Keratinocyte (primary cell): ENCODE data around the gene GJC1. TPM values are rescaled to one million over a fixed set of nuclear protein-coding genes. Genes with fewer than 3 reads are reported as not detected.

Experiments
- DNase-seq: peaks from one replicate; pipeline ENCODE4 v3.0.0-alpha.2; 2011; ENCODE audit warnings: low read depth, missing footprints, low spot score
- FAIRE-seq: peaks from 2 replicates; lab custom pipeline; 2011; peaks lifted over from hg19 to GRCh38; lab: Jason Lieb, UNC
- H2AFZ ChIP-seq: 2 replicates; pipeline ENCODE4 v1.6.0; 2012; ENCODE audit warnings: low read length, control low read depth, inconsistent platforms; ENCODE audit not compliant: control insufficient read depth
- H3K27ac ChIP-seq: 2 replicates; pipeline ENCODE4 v1.5.1; 2011; ENCODE audit warnings: low read length; ENCODE audit not compliant: control insufficient read depth, insufficient read depth
- H3K27me3 ChIP-seq: 3 replicates; pipeline ENCODE4 v1.6.0; 2011; ENCODE audit warnings: low read length; ENCODE audit not compliant: control insufficient read depth, insufficient read depth; ENCODE audit errors: extremely low read depth
- H3K36me3 ChIP-seq, 2 experiments: 2 replicates in 1 of 2; 3 replicates in 1 of 2; pipeline ENCODE4 v1.5.1; 2011; ENCODE audit warnings: low read length in 2 of 2, mild to moderate bottlenecking in 1 of 2; ENCODE audit not compliant: control insufficient read depth in 2 of 2, insufficient read depth in 2 of 2; ENCODE audit errors: extremely low read depth in 1 of 2
- H3K4me1 ChIP-seq: 3 replicates; pipeline ENCODE4 v1.5.1; 2011; ENCODE audit warnings: low read length; ENCODE audit not compliant: control insufficient read depth, insufficient read depth; ENCODE audit errors: extremely low read depth
- H3K4me2 ChIP-seq: 3 replicates; pipeline ENCODE4 v1.6.0; 2011; ENCODE audit warnings: low read depth, low read length; ENCODE audit not compliant: control insufficient read depth, insufficient read depth; ENCODE audit errors: extremely low read depth
- H3K4me3 ChIP-seq, 3 experiments: fragments of 200-600 bp in 1 of 3; sonication (generic) in 1 of 3; 2 replicates in 2 of 3; 3 replicates in 1 of 3; pipeline ENCODE4 v1.5.1; 2011 to 2016; ENCODE audit warnings: low read length in 3 of 3, mild to moderate bottlenecking in 3 of 3, control low read depth in 2 of 3, inconsistent platforms in 1 of 3, low read depth in 1 of 3, mixed read lengths in 1 of 3, mixed run types in 1 of 3, moderate library complexity in 1 of 3; ENCODE audit not compliant: control insufficient read depth in 2 of 3, insufficient read depth in 2 of 3; ENCODE audit errors: extremely low read depth in 1 of 3
- H3K79me2 ChIP-seq: 2 replicates; pipeline ENCODE4 v1.6.0; 2012; ENCODE audit warnings: low read length; ENCODE audit not compliant: control insufficient read depth, insufficient read depth
- H3K9ac ChIP-seq: 3 replicates; pipeline ENCODE4 v1.6.0; 2011; ENCODE audit warnings: low read length; ENCODE audit not compliant: control insufficient read depth, insufficient read depth; ENCODE audit errors: extremely low read depth
- H3K9me1 ChIP-seq: 3 replicates; pipeline ENCODE4 v1.6.0; 2011; ENCODE audit warnings: low read length; ENCODE audit not compliant: control insufficient read depth, insufficient read depth; ENCODE audit errors: extremely low read depth
- H3K9me3 ChIP-seq: 2 replicates; pipeline ENCODE4 v1.5.1; 2012; ENCODE audit warnings: low read depth, low read length; ENCODE audit not compliant: control insufficient read depth
- H4K20me1 ChIP-seq: 3 replicates; pipeline ENCODE4 v1.6.0; 2011; ENCODE audit warnings: low read length; ENCODE audit not compliant: control insufficient read depth, insufficient read depth; ENCODE audit errors: extremely low read depth
- CTCF ChIP-seq, 3 experiments: IDR thresholded peaks in 1 of 3; conservative IDR thresholded peaks in 1 of 3; optimal IDR thresholded peaks in 1 of 3; 2 replicates in 2 of 3; 3 replicates in 1 of 3; pipeline versions ENCODE3 to v1.5.1; 2011; ENCODE audit warnings: low read length in 3 of 3, mild to moderate bottlenecking in 3 of 3, moderate library complexity in 2 of 3, control low read depth in 1 of 3, inconsistent platforms in 1 of 3; ENCODE audit not compliant: insufficient read depth in 2 of 3; ENCODE audit errors: extremely low read depth in 1 of 3
- EZH2 ChIP-seq: IDR thresholded peaks from one replicate; pipeline ENCODE4 v1.6.1; 2012; ENCODE audit warnings: inconsistent platforms, mild to moderate bottlenecking, low read length, moderate library complexity
- dilution Hi-C: fragments of 300-500 bp; cut with MboI; formaldehyde crosslinking; loops from one replicate; pipeline ENCODE4 v1.7.0; 2020; ENCODE audit warnings: low sequenced_read_pairs; ENCODE audit not compliant: extremely low pct_ligation_motif_present
- polyA plus RNA-seq, 5 experiments: library from polyadenylated mRNA; depleted of rRNA in 3 of 5; stranded (reverse) in 3 of 5; stranded (forward) in 1 of 5; unstranded in 1 of 5; fragments of >200 nt; gene quantifications; 1 replicate in 1 of 5; 2 replicates in 3 of 5; 3 replicates in 1 of 5; pipeline versions ENCODE4 v1.2.1 to v1.2.3, GENCODE V29; 2011 to 2012; ENCODE audit warnings: missing spikeins in 2 of 5, low read depth in 1 of 5, low replicate concordance in 1 of 5

Gene GJC1
- polyA plus RNA-seq, 1 donor (not counting 4 experiments of a cell fraction or from before 2014, with no cell fraction given): 11.1 TPM

- Histone ChIP-seq H3K27ac (no peak overlapping the region), H3K9me3 (no peaks in the 10 kb centered on the region), H3K9me1 (no peaks in the 10 kb centered on the region), H3K36me3 (peaks cover 19 to 20% of the 10 kb centered on the region in 2 experiments), H3K79me2 (no peaks in the 10 kb centered on the region), H3K27me3 (no peaks in the 10 kb centered on the region), H3K9ac (no peak overlapping the region), H4K20me1 (no peaks in the 10 kb centered on the region), H3K4me1 (no peaks in the 10 kb centered on the region), H2AFZ (no peak overlapping the region), H3K4me3 (no peak overlapping the region), H3K4me2 (no peak overlapping the region)
- DNase-seq (no peak), FAIRE-seq (no peak)
- TF ChIP-seq EZH2: no peak
- no peak for TF ChIP-seq CTCF (optimal IDR thresholded peaks at IDR 0.05 in 1 of 3, IDR thresholded peaks at IDR 0.05 in 1 of 3, conservative IDR thresholded peaks at IDR 0.05 in 1 of 3; ENCODE audit: extremely low read depth in 1 of 3, insufficient read depth in 2 of 3, low read length in 3 of 3)
- dilution Hi-C loops: no loop called here
These were observed 28.2 kb downstream of the GJC1 start for GRCh38 chr17:44801880-44802279.

- peaks cover 19% of the 10 kb centered on the region for H3K4me1 ChIP-seq
- H3K4me3 ChIP-seq: no peak overlapping the region
- no peak overlapping the region for H3K27ac ChIP-seq
- H3K9me1 ChIP-seq: no peaks in the 10 kb centered on the region
- H3K9me3 ChIP-seq: no peaks in the 10 kb centered on the region
- H3K4me2 ChIP-seq: no peak overlapping the region
- no peak overlapping the region for H3K9ac ChIP-seq
- H3K79me2 ChIP-seq: no peaks in the 10 kb centered on the region
- H4K20me1 ChIP-seq: no peaks in the 10 kb centered on the region
- dilution Hi-C loops: no loop called here
- no peak for TF ChIP-seq CTCF (optimal IDR thresholded peaks at IDR 0.05 in 1 of 3, IDR thresholded peaks at IDR 0.05 in 1 of 3, conservative IDR thresholded peaks at IDR 0.05 in 1 of 3; ENCODE audit: extremely low read depth in 1 of 3, insufficient read depth in 2 of 3, low read length in 3 of 3)
- TF ChIP-seq EZH2: no peak
- H2AFZ ChIP-seq: no peak overlapping the region
- FAIRE-seq (no peak), DNase-seq (no peak)
- H3K36me3 ChIP-seq: peaks cover 8 to 14% of the 10 kb centered on the region in 2 experiments
- H3K27me3 ChIP-seq: no peaks in the 10 kb centered on the region
These were observed 31.7 kb downstream of the GJC1 start for GRCh38 chr17:44798356-44798755.
